AG08395 (cell line): ENCODE data around the gene MED9.
A peak's percentile ranks its signal among the peaks of the same experiment; 100 is the strongest.
"Not testable (repeated sequence)": the region's sequence is repeated elsewhere in the genome, so short reads cannot be mapped to it uniquely, and the experiment has no call there.

Experiments used
- DNase-seq: peaks from one replicate; pipeline ENCODE4 v3.0.0; 2012; ENCODE audit warnings: mixed read lengths, low spot score

MED9 gene, protein sequence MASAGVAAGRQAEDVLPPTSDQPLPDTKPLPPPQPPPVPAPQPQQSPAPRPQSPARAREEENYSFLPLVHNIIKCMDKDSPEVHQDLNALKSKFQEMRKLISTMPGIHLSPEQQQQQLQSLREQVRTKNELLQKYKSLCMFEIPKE

DNA sequence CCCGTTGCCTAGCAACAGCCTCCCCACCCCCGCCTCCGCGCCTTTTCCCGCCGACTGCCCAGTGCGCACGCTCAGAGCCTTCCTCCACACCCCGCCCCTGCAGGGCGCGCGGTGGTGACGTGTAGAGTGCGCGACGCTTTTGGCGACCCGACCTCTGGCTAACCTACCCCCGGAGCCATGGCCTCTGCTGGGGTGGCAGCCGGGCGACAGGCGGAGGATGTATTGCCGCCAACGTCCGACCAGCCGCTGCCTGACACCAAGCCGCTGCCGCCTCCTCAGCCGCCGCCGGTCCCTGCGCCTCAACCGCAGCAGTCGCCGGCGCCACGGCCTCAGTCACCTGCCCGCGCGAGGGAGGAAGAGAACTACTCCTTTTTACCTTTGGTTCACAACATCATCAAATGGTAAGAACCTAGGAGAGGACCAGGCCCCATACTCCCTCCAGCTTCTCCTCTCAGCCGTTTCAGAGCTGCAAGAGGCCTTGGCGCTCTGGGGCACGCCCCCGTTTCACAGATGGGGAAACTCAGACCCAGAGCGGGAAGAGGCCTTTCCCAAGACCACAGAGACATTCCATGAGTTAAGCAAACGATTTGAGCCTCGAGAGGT is at the start of gene MED9:
Gene MED9, plus strand, starts transcription at position 136 of the 603 bp plus-strand sequence. Its CDS starts 42 bp downstream, at position 178.
- DNase-seq: peak; percentile 99

DNA sequence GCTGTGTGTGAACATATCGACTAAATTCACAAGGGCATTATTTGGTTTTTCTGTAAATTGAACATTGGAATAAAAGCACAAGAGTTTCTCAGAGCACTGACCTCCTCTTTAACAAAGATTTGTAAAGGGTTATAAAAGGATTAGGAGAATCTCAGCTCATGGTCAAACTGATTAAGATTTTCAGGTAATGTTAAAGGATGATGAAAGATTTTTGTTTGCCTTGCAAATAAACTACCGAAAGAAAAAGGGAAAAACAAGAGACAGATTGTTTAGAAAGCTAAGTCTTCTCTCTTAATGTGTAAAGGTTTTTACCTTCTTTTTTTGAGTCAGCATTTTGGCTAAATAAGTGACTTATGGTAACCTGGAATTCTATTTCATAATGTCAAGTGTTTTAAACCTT is 47.6 kb upstream of the MED9 start:
- no peak for DNase-seq

DNA sequence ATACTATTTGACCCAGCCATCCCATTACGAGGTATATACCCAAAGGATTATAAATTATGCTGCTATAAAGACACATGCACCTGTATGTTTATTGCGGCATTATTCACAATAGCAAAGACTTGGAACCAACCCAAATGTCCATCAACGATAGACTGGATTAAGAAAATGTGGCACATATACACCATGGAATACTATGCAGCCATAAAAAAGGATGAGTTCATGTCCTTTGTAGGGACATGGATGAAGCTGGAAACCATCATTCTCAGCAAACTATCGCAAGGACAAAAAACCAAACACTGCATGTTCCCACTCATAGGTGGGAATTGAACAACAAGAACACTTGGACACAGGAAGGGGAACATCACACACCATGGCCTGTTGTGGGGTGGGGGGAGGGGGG is 45.9 kb upstream of the MED9 start:
- DNase-seq: not testable (repeated sequence)

DNA sequence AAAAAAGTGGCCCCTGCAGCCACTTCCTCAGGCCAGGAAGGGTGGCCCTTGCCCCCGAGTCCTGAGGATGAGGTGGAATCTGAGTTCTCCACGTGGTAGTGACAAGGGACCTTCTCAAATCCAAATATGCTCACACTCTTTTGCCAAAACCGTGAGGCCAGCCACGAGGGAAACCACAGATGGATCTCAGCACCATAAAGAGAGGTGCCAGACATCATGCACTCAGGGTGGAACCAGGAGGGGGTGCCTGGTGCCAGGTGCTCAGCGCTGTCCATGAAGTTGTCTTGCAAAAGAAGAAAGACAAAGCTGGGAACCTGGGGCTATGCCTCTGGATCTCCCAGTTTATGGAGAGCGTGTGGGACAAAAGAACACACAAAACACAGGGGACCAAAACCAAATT is 45.2 kb upstream of the MED9 start:
- DNase-seq: no peak

DNA sequence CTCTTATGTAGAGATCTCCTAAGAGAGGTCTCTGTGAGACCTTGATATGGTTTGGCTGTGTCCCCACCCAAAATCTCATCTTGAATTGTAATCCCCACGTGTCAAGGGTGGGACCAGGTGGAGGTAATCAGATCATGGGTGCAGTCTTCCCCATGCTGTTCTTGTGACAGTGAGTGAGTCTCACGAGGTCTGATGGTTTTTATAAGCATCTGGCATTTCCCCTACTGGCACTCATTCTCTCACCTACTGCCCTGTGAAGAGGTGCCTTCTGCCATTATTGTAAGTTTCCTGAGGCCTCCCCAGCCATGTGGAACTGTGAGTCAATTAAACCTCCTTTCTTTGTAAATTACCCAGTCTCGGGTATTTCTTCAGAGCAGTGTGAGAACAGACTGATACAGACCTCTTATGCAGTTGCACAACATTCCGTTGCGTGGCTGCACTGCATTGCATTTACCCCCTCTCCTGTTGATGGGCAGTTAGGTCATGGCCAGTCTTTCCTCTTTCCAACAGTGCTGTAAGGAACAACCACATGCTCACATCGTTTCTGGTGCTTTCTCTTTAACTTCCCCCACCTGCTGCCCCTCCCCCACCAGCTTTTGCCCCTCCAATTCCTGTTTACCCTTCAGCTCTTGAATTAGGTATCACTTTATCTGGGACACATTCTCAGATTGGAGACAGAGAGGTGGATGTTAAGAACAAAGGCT is 43.6 kb upstream of the MED9 start:
- no peak for DNase-seq

DNA sequence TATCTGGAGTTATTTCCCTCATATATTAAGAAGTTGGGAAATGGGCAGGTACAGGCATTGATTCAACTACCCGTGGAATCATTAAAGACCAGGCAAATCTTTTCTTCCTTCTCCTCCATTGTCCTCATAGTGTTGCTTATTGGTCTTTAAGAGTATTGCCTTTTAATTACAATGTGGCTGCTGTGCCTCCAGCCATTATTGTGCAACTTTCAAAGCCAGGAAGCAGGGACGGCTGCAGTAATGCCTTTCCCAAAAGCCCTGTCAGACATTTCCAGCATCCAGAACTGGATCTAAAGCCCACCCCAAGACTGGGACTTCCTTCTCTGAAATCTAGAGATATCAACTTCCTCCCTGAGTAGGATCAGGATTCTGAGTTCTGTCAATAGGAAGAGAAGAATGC is 42.3 kb upstream of the MED9 start:
- no peak for DNase-seq

DNA sequence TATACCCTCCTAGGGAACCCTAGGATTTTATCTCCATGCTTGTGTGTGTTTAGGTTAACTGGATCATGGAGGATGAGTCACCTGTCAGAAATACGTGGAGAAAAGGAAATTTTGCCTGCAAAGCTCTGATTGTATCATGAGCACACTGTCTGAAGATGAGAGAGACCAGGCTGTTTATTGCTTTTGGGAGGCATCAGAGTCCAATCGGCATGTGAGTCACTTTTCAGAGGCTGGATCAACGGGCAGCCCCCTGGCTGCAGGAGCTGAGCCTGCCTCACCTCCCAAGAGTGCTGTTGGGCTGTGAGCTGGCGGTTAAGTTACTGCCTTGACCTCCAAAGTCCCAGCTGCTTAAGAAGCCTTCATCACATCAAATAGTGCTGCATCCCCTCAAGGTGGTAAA is 41.5 kb upstream of the MED9 start:
- DNase-seq: peak; percentile 85

DNA sequence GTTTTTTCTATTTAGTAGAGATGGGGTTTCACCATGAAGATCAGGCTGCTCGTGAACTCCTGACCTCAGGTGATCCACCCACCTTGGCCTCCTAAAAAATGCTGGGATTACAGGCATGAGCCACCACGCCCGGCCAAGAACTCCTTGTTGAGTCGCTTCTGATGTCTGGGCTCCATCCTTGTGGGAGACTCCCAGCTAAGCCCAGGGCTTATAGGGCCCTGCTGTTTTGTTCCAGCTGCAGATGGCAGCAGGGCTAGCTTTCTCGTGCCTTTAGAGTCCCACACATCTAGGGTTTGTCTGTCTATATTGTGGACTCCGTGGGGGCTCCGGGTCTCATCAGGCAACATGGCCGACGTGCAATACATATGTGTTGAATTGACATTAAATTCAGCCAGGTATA is 39.3 kb upstream of the MED9 start:
- no peak for DNase-seq

DNA sequence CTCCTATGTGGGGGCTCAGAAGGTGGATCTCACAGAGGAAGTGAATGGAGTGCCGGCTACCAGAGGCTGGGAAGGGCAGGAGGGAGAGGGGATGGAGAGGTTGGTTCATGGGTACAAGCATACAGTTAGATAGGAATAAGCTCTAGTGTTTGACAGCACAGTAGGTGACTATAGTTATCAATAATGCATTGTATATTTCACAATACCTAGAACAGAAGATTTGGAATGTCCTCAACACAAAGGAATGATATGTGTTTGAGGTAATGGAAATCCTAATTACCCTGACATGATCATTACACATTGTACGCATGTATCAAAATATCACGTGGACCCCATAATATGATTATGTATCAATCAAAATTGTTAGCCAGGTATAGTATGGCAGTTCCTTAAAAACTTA is 38.9 kb upstream of the MED9 start:
- DNase-seq: no peak

DNA sequence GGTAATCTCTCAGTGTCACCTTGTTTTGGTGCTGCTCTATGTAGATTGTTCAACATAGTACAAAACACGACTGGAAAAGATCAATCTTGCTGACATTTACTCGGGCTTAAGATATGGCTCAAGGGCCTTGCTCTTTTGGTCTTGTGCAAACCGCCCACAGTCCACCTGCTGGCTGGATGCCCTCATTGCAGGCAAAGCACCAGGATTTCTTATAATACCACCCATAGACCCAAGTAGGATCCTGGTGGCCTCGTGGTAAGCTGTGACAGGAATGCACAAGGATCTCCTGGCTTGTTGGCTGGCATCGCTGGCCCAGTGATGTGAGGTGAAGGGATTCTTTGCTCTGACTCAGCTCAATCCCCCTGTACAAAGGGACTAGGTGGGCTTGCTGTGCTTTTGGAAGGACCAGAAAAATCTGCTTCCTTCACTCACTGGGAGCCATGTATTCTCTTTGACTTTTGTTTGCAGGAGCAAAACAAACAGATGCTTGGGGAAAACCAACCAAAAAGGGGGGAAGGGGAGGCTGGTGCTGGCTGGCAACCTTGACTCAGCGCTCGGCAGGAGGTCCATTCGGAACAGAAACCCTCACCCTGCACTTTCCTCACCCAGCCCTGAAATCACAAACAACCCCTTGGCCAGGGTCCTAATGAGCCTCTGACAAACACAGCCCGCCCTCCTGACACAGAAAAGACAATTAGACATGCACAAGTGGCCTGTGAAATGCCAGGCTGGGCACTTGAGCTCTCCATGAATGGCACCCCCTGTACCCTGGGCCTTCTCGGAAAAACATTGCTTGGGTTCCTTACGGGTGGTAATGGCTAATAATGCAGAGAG is 36.6 kb upstream of the MED9 start:
- DNase-seq: no peak

DNA sequence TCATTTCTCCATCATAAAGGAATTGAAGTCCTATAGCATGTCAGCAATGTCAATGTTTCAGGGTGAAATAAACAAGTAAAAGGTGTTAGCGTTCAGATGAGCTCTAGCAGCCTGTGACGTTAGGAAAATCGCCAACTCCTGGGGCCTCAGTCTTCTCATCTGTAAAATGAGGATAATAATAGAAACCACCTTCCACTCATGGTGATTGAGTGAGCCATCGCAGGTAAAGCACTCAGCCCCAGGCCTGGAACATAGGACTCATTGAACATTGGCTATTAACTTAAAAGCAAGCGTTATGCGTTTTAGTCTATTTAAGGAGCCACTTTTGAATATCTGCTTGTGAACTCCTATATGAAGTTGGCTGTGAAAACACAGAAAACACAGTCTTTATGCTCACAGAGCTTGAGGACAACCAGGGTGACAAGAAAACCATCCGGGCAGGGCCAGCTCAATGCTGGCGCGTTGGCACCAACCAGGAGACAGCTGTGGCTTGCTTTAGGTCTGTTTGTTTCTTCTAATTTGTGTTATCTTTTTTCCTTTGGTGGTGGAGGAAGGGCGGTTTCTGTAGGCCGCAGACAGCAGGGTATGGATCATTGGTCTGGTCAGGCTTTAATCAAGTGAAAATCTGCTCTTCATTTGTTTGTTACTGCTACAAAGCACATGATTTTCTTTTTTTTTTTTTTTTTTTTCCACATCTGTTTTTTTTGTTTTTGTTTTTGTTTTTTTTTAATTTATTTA is 35.7 kb upstream of the MED9 start:
- DNase-seq: no peak

DNA sequence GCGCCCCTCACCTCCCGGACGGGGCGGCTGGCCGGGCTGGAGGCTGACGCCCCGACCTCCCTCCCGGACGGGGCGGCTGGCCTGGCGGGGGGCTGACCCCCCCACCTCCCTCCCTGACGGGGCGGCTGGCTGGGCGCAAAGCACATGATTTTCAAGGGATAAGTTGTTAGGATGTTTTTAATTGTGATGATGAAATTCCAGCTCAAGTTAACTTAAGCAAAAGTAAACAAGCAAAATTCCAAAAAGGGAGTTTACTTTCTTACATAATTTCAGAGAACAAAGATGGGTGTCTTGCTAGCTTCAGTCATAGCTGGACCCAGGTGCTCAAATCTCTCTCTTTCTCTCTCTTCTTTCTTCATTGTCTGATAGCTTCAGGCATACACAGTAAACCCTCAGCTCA is 33.6 kb upstream of the MED9 start:
- no peak for DNase-seq

DNA sequence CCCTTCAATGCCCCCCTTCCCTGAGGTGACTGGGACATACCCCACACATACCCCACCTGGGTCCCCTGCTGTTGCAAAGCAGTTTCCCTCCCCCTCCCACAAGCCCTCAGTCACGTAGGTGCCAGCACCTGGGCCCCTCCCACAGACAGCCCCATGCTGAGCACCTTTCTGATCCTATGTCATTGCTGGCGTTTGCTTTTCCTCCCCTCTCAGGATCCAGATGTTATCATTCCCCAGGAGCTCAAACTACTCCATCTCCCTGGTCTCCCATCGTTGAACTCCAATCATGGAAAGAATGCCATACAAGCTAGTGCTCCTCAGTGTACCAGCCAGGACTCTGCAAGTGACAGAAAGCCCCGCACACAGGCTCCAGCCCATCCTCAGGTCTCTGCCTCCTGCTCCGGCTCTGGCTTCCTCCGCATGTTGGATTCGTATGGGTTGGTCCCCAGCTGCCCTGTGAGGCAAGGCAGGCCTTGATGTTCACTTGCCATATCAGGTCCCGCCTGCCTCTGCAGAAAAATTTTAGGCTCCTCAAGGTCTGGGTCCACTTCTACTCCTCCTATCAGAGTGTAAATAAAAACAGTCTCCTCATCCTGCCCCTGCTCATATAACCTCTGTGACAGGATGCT is 31.4 kb upstream of the MED9 start:
- DNase-seq: no peak

DNA sequence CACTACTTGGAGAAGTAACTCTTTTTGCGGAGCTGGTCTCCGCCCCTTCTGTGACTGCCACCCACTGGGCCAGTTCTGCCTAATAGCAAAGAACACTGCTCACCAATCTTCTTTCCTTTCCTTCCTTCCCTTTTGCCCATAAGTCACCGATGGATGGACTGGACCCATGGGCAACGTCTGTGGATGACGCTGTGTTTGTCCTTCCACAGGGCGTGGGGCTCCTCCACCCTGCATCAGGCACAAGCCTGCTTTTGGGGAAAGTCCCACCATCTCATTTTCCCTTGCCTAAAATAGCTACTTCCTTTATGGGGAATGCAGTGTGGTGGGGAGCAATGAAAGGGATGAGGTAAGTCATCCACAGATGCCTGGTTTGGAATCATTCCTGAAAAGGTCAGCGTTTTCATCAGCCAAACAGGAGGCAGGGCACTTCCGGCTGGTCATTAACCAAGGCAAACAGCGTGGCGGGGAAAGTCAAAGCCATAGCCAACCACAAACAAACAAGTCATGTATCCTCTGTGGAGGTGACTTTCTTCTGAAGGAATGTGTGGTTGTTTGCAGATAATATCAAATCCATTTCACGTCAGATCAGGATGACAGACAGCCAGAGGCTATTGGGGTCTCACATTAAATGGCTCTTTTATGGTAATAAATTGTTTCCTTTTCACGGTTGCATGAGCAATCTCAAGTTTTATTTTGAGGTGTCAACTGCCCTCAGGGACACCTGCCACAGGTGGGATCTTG is 30.7 kb upstream of the MED9 start:
- DNase-seq: peak; percentile 89

DNA sequence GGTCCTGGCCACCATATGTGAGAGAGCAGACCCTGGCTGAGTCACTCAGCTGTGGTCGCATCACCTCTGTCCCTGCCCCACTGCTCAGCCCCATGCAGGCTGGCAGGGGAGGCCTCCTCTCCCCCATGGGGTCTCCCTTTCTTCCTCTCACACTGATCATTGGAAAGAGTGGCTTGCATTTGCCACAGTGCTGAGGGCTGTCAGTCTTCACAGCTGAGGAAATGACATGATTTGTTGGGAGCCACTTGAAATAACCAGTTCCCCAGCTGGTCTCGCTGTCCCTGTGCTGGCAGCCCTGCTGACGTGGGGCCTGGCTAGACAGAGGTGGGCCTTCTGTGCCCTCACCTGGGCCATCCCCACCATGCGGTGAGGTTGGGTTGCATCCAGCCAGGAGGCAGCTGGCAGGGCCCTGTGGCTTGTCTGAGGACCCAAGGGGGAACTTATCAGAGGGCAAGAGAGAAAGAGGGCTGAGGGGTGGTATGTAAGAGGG is 30.1 kb upstream of the MED9 start:
- DNase-seq: no peak

DNA sequence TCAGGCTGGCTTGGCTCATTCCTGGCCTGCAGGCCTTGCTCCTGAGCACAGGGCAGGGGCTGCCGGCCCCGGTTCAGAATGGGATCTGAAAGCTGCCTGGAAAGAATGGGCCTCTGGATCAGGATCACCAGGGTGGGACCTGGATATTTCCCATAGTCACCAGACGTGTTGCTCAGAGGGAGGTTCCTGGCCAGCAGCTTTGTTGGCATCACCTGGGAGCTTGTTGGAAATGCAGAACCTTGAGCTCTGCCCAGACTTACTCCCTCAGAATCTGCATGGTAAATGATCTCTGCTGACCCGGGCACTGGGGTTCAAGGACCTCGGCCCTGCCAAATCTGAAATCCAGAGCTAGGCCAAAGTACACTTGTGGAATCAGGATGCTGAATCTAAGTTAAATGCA is 29.5 kb upstream of the MED9 start:
- no peak for DNase-seq

DNA sequence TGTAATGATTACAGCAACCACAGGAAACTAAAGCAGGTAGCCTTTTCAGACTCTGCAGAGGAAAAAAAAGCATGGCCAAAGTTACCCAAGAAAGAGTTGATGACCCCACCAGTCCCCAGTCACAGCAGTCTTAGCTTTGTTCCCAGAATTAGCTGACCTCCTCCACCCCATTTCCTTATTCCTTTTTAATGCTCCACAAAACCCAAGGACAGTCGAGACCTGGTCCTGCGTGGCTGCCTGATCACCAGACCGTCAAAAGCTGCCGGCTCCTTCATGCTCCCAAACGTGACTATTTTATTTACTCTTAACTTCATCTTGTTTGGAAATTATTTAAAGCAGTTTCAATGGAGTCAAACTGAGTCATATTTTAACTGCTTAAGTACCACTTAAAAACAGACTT is 28.7 kb upstream of the MED9 start:
- no peak for DNase-seq

DNA sequence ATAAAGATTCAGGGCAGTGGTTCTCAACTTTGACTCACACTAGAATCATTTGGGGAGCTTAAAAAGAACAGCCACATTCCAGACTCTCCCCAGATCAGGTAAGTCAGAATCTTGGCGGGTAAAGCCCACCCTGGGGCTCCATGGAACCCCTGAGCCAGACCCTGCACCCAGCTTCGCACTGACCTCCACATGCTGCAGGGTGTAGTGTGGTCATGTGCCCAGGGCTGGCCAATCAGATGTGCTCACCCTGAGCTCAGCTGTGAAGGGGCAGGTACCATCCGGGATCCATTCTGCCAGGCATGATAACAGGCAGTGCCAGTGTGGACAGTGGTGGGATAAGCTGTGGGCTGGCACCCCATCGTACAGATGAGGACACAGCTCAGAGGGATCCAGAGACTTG is 28.1 kb upstream of the MED9 start:
- no peak for DNase-seq

DNA sequence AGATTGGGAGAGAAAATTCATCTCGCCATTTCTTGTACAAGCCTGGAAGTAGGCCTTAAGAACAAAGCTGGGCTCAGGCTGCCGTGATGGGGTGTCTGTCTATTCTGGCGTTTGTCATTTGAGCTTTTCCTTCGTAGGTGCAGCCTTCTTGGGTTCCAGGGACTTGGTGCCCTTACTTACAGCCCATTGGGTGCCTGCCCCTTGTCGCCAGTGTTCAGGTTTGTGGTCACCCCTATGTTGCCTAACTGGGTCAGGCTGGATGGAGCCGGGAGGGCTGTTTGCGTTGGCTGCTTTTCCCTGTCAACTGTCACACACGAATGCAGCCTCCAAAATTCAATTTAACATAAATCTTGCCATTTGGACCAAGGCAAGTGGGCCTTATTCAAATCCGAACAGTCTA is 23.7 kb upstream of the MED9 start:
- DNase-seq: no peak

DNA sequence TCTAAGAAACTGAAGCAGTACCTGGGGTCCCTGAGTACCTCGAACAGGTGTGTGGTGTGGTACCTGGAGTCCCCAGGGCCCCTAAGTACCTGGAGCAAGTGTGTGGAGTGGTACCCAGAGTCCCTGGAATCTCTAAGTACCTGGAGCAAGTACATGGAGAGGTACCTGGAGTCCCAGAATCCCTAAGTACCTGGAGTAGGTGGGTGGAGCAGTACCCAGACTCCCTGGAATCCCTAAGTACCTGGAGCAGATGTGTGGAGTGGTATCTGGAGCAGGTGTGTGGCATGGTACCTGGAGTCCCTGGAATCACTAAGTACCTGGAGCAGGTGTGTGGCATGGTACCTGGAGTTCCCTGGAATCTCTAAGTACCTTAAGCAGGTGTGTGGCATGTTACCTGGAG is 22.5 kb upstream of the MED9 start:
- no peak for DNase-seq

DNA sequence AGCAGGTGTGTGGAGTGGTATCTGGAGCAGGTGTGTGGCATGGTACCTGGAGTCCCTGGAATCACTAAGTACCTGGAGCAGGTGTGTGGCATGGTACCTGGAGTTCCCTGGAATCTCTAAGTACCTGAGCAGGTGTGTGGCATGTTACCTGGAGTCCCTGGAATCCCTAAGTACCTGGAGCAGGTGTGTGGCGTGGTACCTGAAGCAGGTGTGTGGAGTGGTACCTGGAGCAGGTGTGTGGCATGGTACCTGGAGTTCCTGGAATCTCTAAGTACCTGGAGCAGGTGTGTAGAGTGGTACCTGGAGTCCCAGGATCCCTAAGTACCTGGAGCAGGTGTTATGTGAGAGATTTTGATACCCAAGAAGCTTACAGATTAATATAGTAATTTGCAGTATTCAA is 22.1 kb upstream of the MED9 start:
- not testable (repeated sequence) for DNase-seq
